Astrocyte (in vitro differentiated cells and primary cell): ENCODE data around the gene FYN.

Source experiments
- CTCF ChIP-seq: IDR thresholded peaks from 2 replicates; pipeline ENCODE4 v1.5.1; 2011; ENCODE audit warnings: low read depth, mild to moderate bottlenecking, inconsistent platforms, low read length, moderate library complexity; ENCODE audit not compliant: insufficient read depth
- EZH2 ChIP-seq: IDR thresholded peaks from 2 replicates; pipeline ENCODE4 v1.6.1; 2012; ENCODE audit warnings: mild to moderate bottlenecking, low read length, inconsistent platforms; ENCODE audit not compliant: insufficient read depth

GRCh38 chr6:111858347-111858746 lies 14.9 kb downstream of the FYN start:
- TF ChIP-seq CTCF (no peak), EZH2 (no peak)
